NT2/D1 (cell line): ENCODE measurements around the gene ITGAE.

Experiments used
- SUZ12 ChIP-seq: IDR thresholded peaks from 2 replicates; pipeline ENCODE4 v1.6.1; 2011; ENCODE audit not compliant: insufficient read length, insufficient read depth; ENCODE audit errors: extremely low read depth
- YY1 ChIP-seq: IDR thresholded peaks from 2 replicates; pipeline ENCODE4 v1.6.1; 2011; ENCODE audit not compliant: insufficient read length, insufficient read depth
- ZNF274 ChIP-seq: IDR thresholded peaks from 2 replicates; pipeline ENCODE4 v1.6.1; 2011; ENCODE audit warnings: mild to moderate bottlenecking, low read depth, low read length

DNA sequence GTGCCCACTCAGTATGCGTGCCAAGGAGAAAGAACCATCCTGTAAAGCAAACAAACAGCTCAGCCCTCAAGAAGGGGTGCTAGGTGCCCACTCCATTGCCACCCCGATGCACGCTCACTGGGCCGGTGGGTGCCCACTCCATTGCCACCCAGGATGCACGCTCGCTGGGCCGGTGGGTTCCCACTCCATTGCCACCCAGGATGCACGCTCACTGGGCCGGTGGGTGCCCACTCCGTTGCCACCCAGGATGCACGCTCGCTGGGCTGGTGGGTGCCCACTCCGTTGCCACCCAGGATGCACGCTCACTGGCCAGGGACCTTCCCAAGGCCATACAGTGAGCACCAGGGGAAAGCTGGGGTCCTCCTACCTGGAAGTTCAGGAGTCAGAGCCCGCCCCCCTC lies 49.2 kb downstream of the ITGAE start:
- TF ChIP-seq YY1 (no peak), SUZ12 (no peak), ZNF274 (no peak)
